B cell (primary cell): ENCODE measurements around the gene IER2. TPM values are rescaled to one million over a fixed set of nuclear protein-coding genes. Genes with fewer than 3 reads are reported as not detected.
A peak's percentile ranks its signal among the peaks of the same experiment; 100 is the strongest.
"Not testable (repeated sequence)": the region's sequence is repeated elsewhere in the genome, so short reads cannot be mapped to it uniquely, and the experiment has no call there.

Experiments used
- ATAC-seq: fragments of 200-7000 bp; cut with Tn5 transposase; one replicate; pipeline ENCODE4 v1.10.0; 2021; ENCODE audit warnings: low read depth, mild to moderate bottlenecking, moderate number of reproducible peaks, moderate library complexity
- CTCF ChIA-PET: fragments of 350-600 bp; sonication (Branson Sonifier 250); formaldehyde crosslinking; loops from one replicate; lab custom pipeline; 2021; ENCODE audit warnings: antibody characterized with exemption, inconsistent platforms; lab: Charles Lee
- POLR2A ChIA-PET: fragments of 350-600 bp; sonication (Branson Sonifier 250); formaldehyde crosslinking; loops from one replicate; lab custom pipeline; 2021; ENCODE audit warnings: antibody characterized with exemption; lab: Charles Lee
- DNase-seq: peaks from one replicate; pipeline ENCODE4 v3.0.0; 2013
- H2AFZ ChIP-seq: 2 replicates; pipeline ENCODE4 v1.6.1; 2012; ENCODE audit warnings: mild to moderate bottlenecking, low read depth, low read length; ENCODE audit not compliant: insufficient read depth, poor library complexity, severe bottlenecking
- H3K27ac ChIP-seq, 2 donors: 1 replicate in 1 of 2; 2 replicates in 1 of 2; pipeline ENCODE4 v1.5.1; 2012 to 2013; ENCODE audit warnings: low read length in 2 of 2, mild to moderate bottlenecking in 2 of 2, moderate library complexity in 1 of 2
- H3K27me3 ChIP-seq, 4 experiments: fragments of 200-600 bp in 1 of 4; sonication (generic) in 1 of 4; replicated peaks in 1 of 4; 1 replicate in 2 of 4; 2 replicates in 2 of 4; pipeline versions ENCODE4 v1.6.1 to v1.7.0; 2013 to 2016; ENCODE audit warnings: low read length in 3 of 4, mild to moderate bottlenecking in 2 of 4, mixed read lengths in 1 of 4, moderate library complexity in 1 of 4; ENCODE audit not compliant: insufficient read depth in 4 of 4, control insufficient read depth in 3 of 4; ENCODE audit errors: control extremely low read depth in 1 of 4
- H3K36me3 ChIP-seq, 2 experiments: replicated peaks in 1 of 2; 1 replicate in 1 of 2; 2 replicates in 1 of 2; pipeline versions ENCODE4 v1.6.1 to v1.7.1; 2013; ENCODE audit warnings: low read length in 1 of 2; ENCODE audit not compliant: insufficient read depth in 2 of 2, control insufficient read depth in 1 of 2; ENCODE audit errors: control extremely low read depth in 1 of 2, extremely low read depth in 1 of 2
- H3K4me1 ChIP-seq, 2 donors: fragments of 200-600 bp in 1 of 2; sonication (generic) in 1 of 2; 1 replicate in 1 of 2; 2 replicates in 1 of 2; pipeline versions ENCODE4 v1.5.1 to v1.6.1; 2013 to 2017; ENCODE audit warnings: low read length in 2 of 2; ENCODE audit not compliant: control insufficient read depth in 2 of 2, insufficient read depth in 2 of 2
- H3K4me2 ChIP-seq: replicated peaks from 2 replicates; pipeline ENCODE3; 2012; ENCODE audit warnings: mild to moderate bottlenecking, low read depth, low read length; ENCODE audit not compliant: poor library complexity, severe bottlenecking
- H3K4me3 ChIP-seq, 5 experiments: fragments of 200-600 bp in 1 of 5; sonication (generic) in 1 of 5; 1 replicate in 3 of 5; 2 replicates in 2 of 5; pipeline versions ENCODE4 v1.5.1 to v1.7.0; 2011 to 2016; ENCODE audit warnings: low read length in 4 of 5, mild to moderate bottlenecking in 4 of 5, low read depth in 2 of 5, control low read depth in 1 of 5, moderate library complexity in 1 of 5; ENCODE audit not compliant: insufficient read depth in 1 of 5; ENCODE audit errors: control extremely low read depth in 1 of 5, extremely low read depth in 1 of 5
- H3K79me2 ChIP-seq: fragments of 200-600 bp; sonication (generic); one replicate; pipeline ENCODE4 v1.6.0; 2016; ENCODE audit warnings: low read length; ENCODE audit not compliant: control insufficient read depth, insufficient read depth
- H3K9ac ChIP-seq: fragments of 200-600 bp; sonication (generic); 2 replicates; pipeline ENCODE4 v1.6.1; 2017; ENCODE audit warnings: mild to moderate bottlenecking, low read length, moderate library complexity
- H3K9me3 ChIP-seq, 3 donors: one replicate each; pipeline versions ENCODE4 v1.6.1 to v1.7.1; 2013; ENCODE audit warnings: low read length in 2 of 3; ENCODE audit not compliant: control insufficient read depth in 2 of 3, insufficient read depth in 1 of 3; ENCODE audit errors: control extremely low read depth in 1 of 3
- H4K20me1 ChIP-seq: 2 replicates; pipeline ENCODE4 v1.6.0; 2012; ENCODE audit warnings: mild to moderate bottlenecking, low read length; ENCODE audit not compliant: insufficient read depth, control insufficient read depth, poor library complexity, severe bottlenecking
- H3K27ac Mint-ChIP-seq: one replicate; pipeline ENCODE4 v1.8.0; 2021; ENCODE audit warnings: mixed read lengths
- H3K27me3 Mint-ChIP-seq: one replicate; pipeline ENCODE4 v1.8.0; 2021; ENCODE audit warnings: mixed read lengths
- H3K4me1 Mint-ChIP-seq: one replicate; pipeline ENCODE4 v1.8.0; 2021; ENCODE audit warnings: mixed read lengths
- H3K4me3 Mint-ChIP-seq: one replicate; pipeline ENCODE4 v1.8.0; 2021; ENCODE audit warnings: mixed read lengths
- H3K9me3 Mint-ChIP-seq: one replicate; pipeline ENCODE4 v1.8.0; 2022; ENCODE audit warnings: mixed read lengths; ENCODE audit not compliant: insufficient read depth
- CTCF ChIP-seq: fragments of 200-600 bp; IDR thresholded peaks from one replicate; pipeline ENCODE4 v1.8.0; 2022; ENCODE audit warnings: antibody characterized with exemption, mild to moderate bottlenecking
- EZH2 ChIP-seq: IDR thresholded peaks from 2 replicates; pipeline ENCODE4 v1.6.1; 2012; ENCODE audit warnings: borderline replicate concordance, low read depth, mild to moderate bottlenecking, moderate library complexity, low read length; ENCODE audit not compliant: insufficient read depth, poor library complexity, severe bottlenecking
- WGBS: methylation state at CpG from one replicate; pipeline ENCODE4 v1.1.5; 2013; ENCODE audit warnings: missing lambda C conversion rate; ENCODE audit not compliant: insufficient coverage; 5-methylcytosine and 5-hydroxymethylcytosine counted together
- intact Hi-C: fragments of 100-400 bp; cut with micrococcal nuclease; formaldehyde crosslinking; loops from one replicate; pipeline ENCODE4 v1.10.0; 2022
- polyA plus RNA-seq: library from polyadenylated mRNA; depleted of rRNA; stranded (reverse); fragments of >200 nt; gene quantifications from 2 replicates; pipeline ENCODE4 v1.2.3, GENCODE V29; 2012
- total RNA-seq, 2 donors: library from RNA; stranded (reverse); fragments of 120-200 nt in 1 of 2; gene quantifications; 1 replicate in 1 of 2; 2 replicates in 1 of 2; pipeline versions ENCODE4 v1.2.3 to v1.2.4, GENCODE V29; 2013 to 2022

IER2 gene
- total and polyA plus RNA-seq, 2 donors (not counting 1 experiment from before 2014, with no cell fraction given): 189 to 2,152 TPM

- no peak overlapping the region for H2AFZ ChIP-seq
- intact Hi-C loops: no loop called here
Observed at GRCh38 chr19:13165162-13165997, 15.2 kb downstream of the IER2 start.

GRCh38 chr19:13166151-13166550 lies 15.9 kb downstream of the IER2 start:
- not testable (repeated sequence) for H3K27me3 Mint-ChIP-seq, H3K4me3 Mint-ChIP-seq
- intact Hi-C loops: loop anchor here (2.0 kb wide), 2 partner anchors 15 to 43 kb away; partner anchors contain the start of genes IER2 and STX10

More at GRCh38 chr19:13165162-13165997, 15.2 kb downstream of the IER2 start:
- CTCF ChIA-PET: interaction anchor here (1.1 to 12.6 kb wide), 4 partner anchors 13 to 70 kb away, joined by 7 to 154 read pairs (median 12); no protein-coding TSS in a partner anchor
- DNase-seq (no peak), ATAC-seq (no peak)
- H3K9ac ChIP-seq: no peak overlapping the region
- H3K27ac ChIP-seq: peak overlapping the region; percentile 85 to 94
- no peaks in the 10 kb centered on the region for H3K9me3 ChIP-seq
- POLR2A ChIA-PET: interaction anchor here (0.6 to 7.1 kb wide), 8 partner anchors 9 to 70 kb away, joined by 3 to 116 read pairs (median 6); no protein-coding TSS in a partner anchor
- Mint-ChIP-seq H3K27me3 (no peaks in the 10 kb centered on the region), H3K27ac (peak overlapping the region; percentile 97), H3K4me3 (peak overlapping the region; percentile 92), H3K4me1 (peaks cover 76% of the 10 kb centered on the region), H3K9me3 (no peaks in the 10 kb centered on the region)
- H3K79me2 ChIP-seq: peaks cover 16% of the 10 kb centered on the region
- peak overlapping the region; percentile 94 for H3K4me2 ChIP-seq
- H3K4me1 ChIP-seq: peaks cover 87 to 100% of the 10 kb centered on the region in 2 donors
- 84% methylated on average over 10 of the region's 19 CpGs for WGBS
- no peak overlapping the region for H3K4me3 ChIP-seq
- H4K20me1 ChIP-seq: no peaks in the 10 kb centered on the region
- no peaks in the 10 kb centered on the region for H3K36me3 ChIP-seq
- no peak for TF ChIP-seq EZH2
- TF ChIP-seq CTCF: no peak
- H3K27me3 ChIP-seq: no peaks in the 10 kb centered on the region

More at GRCh38 chr19:13166151-13166550, 15.9 kb downstream of the IER2 start:
- not testable (repeated sequence) for H3K4me2 ChIP-seq, H2AFZ ChIP-seq, H3K4me3 ChIP-seq, DNase-seq, ATAC-seq, H4K20me1 ChIP-seq, H3K27me3 ChIP-seq, H3K9ac ChIP-seq, H3K9me3 Mint-ChIP-seq, H3K9me3 ChIP-seq, H3K36me3 ChIP-seq
- 100% methylated on average over 2 of the region's 3 CpGs for WGBS
- CTCF ChIA-PET: interaction anchor here (0.7 to 12.6 kb wide), 6 partner anchors 10 to 95 kb away, joined by 3 to 154 read pairs (median 6); no protein-coding TSS in a partner anchor
- peaks cover 76% of the 10 kb centered on the region for H3K4me1 Mint-ChIP-seq
- peak overlapping the region in 1 of 2 donors; percentile 94 for H3K27ac ChIP-seq
- peaks cover 87 to 100% of the 10 kb centered on the region in 2 donors for H3K4me1 ChIP-seq
- peaks cover 19% of the 10 kb centered on the region for H3K79me2 ChIP-seq
- peak overlapping the region; percentile 97 for H3K27ac Mint-ChIP-seq
- POLR2A ChIA-PET: interaction anchor here (0.6 to 7.1 kb wide), 10 partner anchors 9 to 583 kb away, joined by 3 to 116 read pairs (median 5); partner anchors contain the start of genes IER2 and STX10
